ENCODE results near the gene PAPPA2.

PAPPA2 gene

DNA sequence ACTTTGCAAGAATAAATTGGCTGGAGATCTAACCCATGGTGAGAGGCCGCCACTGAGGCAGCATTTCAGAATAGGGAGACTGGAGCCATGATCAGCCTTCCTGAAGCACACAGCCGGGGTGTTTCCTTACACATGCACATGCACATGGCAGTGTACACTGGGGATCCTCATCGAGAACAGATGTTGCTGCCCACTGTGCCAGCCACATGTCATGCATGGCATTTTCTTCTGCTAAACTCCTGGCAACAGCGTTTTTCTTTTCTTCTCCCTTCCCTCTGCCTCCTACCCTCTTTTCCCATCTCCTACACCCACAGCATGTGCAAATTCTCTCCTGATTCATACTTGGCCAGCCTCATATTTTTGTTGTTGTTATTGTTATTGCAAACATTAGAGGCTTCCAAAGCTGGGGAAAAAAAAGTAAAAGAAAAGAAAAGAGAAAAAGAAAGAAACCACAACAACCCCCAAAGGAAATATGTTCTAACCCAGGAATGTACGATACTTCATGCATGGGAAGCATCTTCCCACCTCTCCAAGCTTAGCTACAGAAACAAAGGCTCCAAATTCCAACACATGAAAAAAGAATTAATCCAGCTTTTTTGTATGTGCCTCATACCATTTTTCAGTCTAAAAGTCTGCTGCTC lies 357.5 kb downstream of the PAPPA2 start (continued):
- TF ChIP-seq ZNF785 (tag by site-specific recombination; IDR thresholded peaks at IDR 0.05) (no peak), ZNF624 (tag by site-specific recombination; IDR thresholded peaks at IDR 0.05) (no peak), ZBTB1 (tag by site-specific recombination; IDR thresholded peaks at IDR 0.05) (no peak), HOXC10 (CRISPR knock-in tag; IDR thresholded peaks at IDR 0.05) (no peak), ZNF791 (tag by site-specific recombination; IDR thresholded peaks at IDR 0.05) (no peak)
- TF ChIP-seq, protein P1, sequence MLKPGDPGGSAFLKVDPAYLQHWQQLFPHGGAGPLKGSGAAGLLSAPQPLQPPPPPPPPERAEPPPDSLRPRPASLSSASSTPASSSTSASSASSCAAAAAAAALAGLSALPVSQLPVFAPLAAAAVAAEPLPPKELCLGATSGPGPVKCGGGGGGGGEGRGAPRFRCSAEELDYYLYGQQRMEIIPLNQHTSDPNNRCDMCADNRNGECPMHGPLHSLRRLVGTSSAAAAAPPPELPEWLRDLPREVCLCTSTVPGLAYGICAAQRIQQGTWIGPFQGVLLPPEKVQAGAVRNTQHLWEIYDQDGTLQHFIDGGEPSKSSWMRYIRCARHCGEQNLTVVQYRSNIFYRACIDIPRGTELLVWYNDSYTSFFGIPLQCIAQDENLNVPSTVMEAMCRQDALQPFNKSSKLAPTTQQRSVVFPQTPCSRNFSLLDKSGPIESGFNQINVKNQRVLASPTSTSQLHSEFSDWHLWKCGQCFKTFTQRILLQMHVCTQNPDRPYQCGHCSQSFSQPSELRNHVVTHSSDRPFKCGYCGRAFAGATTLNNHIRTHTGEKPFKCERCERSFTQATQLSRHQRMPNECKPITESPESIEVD (tag by site-specific recombination; IDR thresholded peaks at IDR 0.05) = no peak
- TF ChIP-seq, protein P2, sequence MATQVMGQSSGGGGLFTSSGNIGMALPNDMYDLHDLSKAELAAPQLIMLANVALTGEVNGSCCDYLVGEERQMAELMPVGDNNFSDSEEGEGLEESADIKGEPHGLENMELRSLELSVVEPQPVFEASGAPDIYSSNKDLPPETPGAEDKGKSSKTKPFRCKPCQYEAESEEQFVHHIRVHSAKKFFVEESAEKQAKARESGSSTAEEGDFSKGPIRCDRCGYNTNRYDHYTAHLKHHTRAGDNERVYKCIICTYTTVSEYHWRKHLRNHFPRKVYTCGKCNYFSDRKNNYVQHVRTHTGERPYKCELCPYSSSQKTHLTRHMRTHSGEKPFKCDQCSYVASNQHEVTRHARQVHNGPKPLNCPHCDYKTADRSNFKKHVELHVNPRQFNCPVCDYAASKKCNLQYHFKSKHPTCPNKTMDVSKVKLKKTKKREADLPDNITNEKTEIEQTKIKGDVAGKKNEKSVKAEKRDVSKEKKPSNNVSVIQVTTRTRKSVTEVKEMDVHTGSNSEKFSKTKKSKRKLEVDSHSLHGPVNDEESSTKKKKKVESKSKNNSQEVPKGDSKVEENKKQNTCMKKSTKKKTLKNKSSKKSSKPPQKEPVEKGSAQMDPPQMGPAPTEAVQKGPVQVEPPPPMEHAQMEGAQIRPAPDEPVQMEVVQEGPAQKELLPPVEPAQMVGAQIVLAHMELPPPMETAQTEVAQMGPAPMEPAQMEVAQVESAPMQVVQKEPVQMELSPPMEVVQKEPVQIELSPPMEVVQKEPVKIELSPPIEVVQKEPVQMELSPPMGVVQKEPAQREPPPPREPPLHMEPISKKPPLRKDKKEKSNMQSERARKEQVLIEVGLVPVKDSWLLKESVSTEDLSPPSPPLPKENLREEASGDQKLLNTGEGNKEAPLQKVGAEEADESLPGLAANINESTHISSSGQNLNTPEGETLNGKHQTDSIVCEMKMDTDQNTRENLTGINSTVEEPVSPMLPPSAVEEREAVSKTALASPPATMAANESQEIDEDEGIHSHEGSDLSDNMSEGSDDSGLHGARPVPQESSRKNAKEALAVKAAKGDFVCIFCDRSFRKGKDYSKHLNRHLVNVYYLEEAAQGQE (tag by site-specific recombination; IDR thresholded peaks at IDR 0.05) = no peak
- TF ChIP-seq, protein P3, sequence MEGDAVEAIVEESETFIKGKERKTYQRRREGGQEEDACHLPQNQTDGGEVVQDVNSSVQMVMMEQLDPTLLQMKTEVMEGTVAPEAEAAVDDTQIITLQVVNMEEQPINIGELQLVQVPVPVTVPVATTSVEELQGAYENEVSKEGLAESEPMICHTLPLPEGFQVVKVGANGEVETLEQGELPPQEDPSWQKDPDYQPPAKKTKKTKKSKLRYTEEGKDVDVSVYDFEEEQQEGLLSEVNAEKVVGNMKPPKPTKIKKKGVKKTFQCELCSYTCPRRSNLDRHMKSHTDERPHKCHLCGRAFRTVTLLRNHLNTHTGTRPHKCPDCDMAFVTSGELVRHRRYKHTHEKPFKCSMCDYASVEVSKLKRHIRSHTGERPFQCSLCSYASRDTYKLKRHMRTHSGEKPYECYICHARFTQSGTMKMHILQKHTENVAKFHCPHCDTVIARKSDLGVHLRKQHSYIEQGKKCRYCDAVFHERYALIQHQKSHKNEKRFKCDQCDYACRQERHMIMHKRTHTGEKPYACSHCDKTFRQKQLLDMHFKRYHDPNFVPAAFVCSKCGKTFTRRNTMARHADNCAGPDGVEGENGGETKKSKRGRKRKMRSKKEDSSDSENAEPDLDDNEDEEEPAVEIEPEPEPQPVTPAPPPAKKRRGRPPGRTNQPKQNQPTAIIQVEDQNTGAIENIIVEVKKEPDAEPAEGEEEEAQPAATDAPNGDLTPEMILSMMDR (tag by site-specific recombination; IDR thresholded peaks at IDR 0.05) = no peak

DNA sequence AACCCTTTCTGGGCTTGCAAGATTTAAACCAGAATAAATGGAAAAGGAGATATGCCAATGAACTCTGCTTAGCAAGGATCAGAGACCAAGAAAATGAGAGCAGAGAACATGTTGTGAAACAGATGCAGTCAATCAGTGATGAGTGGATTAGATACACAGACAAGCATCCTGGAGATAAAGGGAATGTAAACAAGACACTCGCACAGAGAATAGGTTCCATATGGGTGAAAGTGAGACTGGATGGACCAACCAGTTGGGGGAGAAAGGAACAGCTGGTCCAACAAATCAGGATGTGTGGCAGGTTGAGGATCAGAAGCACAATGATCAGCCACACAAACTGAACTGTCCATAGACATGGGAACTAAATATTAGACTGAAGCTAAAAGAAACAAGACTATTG lies 363.3 kb downstream of the PAPPA2 start:
- ChIA-PET POLR2A (no interaction called here), CTCF (interaction anchor here (0.7 to 0.9 kb wide), 2 partner anchors 69 to 266 kb away, joined by 3 to 4 read pairs; no protein-coding TSS in a partner anchor)
- no peak overlapping the region for H3K4me3 ChIP-seq (ENCODE audit: low read depth, low read length)
- H3K9me3 ChIP-seq (ENCODE audit: control insufficient read depth, insufficient read depth, low read depth, low read length) = no peaks in the 10 kb centered on the region
- no peaks in the 10 kb centered on the region for H3K36me3 ChIP-seq (ENCODE audit: control insufficient read depth in 2 of 2, insufficient read depth in 1 of 2, low read length in 2 of 2)
- H3K27ac ChIP-seq (ENCODE audit: extremely low read depth, low read depth, low read length) = no peak overlapping the region
- no peaks in the 10 kb centered on the region for H3K4me1 ChIP-seq (ENCODE audit: control insufficient read depth, insufficient read depth, low read length)
- TF ChIP-seq, protein P4, sequence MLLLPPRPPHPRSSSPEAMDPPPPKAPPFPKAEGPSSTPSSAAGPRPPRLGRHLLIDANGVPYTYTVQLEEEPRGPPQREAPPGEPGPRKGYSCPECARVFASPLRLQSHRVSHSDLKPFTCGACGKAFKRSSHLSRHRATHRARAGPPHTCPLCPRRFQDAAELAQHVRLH (tag by site-specific recombination; IDR thresholded peaks at IDR 0.05) = no peak
- TF ChIP-seq MZF1 (tag by site-specific recombination; IDR thresholded peaks at IDR 0.05; ENCODE audit: borderline replicate concordance) (no peak), ZNF529 (tag by site-specific recombination; IDR thresholded peaks at IDR 0.05; ENCODE audit: insufficient replicate concordance) (no peak)

DNA sequence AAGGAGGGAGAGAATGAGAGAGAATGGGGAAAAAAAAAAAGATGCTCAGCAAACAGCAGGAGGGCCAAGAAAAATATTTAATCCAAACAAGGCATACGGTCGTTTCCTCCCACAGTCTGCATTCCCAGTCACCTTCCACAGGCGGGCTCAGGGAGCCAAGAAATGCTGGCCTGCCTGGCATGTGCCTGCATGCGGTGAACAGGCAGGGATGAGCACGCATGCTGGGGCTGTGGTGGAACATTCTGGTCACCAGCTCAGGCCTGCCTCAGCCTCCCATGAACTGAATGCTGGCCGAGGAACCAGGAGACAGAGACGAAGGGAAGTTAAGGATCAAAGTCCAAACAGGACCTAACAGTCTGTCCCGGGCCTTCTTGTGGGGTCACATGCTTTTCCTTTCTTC lies 366.3 kb downstream of the PAPPA2 start:
- CTCF ChIA-PET = interaction anchor here (0.7 to 1.0 kb wide), 2 partner anchors 29 to 269 kb away, joined by 4 read pairs; no protein-coding TSS in a partner anchor
- POLR2A ChIA-PET = no interaction called here
- Histone ChIP-seq H3K4me3 (ENCODE audit: low read depth, low read length) (no peak overlapping the region), H3K27ac (ENCODE audit: extremely low read depth, low read depth, low read length) (no peak overlapping the region), H3K36me3 (ENCODE audit: control insufficient read depth in 2 of 2, insufficient read depth in 1 of 2, low read length in 2 of 2) (no peaks in the 10 kb centered on the region), H3K4me1 (ENCODE audit: control insufficient read depth, insufficient read depth, low read length) (no peaks in the 10 kb centered on the region), H3K9me3 (ENCODE audit: control insufficient read depth, insufficient read depth, low read depth, low read length) (no peaks in the 10 kb centered on the region)
- TF ChIP-seq ZNF843 (tag by site-specific recombination; IDR thresholded peaks at IDR 0.05) (no peak), ZNF510 (tag by site-specific recombination; IDR thresholded peaks at IDR 0.05; ENCODE audit: insufficient replicate concordance) (no peak), ZNF423 (tag by site-specific recombination; IDR thresholded peaks at IDR 0.05) (no peak), ZFP3 (tag by site-specific recombination; IDR thresholded peaks at IDR 0.05; ENCODE audit: low read depth) (no peak), ZNF501 (tag by site-specific recombination; IDR thresholded peaks at IDR 0.05) (no peak), ZNF248 (tag by site-specific recombination; IDR thresholded peaks at IDR 0.05) (no peak)
- TF ChIP-seq, protein P5, sequence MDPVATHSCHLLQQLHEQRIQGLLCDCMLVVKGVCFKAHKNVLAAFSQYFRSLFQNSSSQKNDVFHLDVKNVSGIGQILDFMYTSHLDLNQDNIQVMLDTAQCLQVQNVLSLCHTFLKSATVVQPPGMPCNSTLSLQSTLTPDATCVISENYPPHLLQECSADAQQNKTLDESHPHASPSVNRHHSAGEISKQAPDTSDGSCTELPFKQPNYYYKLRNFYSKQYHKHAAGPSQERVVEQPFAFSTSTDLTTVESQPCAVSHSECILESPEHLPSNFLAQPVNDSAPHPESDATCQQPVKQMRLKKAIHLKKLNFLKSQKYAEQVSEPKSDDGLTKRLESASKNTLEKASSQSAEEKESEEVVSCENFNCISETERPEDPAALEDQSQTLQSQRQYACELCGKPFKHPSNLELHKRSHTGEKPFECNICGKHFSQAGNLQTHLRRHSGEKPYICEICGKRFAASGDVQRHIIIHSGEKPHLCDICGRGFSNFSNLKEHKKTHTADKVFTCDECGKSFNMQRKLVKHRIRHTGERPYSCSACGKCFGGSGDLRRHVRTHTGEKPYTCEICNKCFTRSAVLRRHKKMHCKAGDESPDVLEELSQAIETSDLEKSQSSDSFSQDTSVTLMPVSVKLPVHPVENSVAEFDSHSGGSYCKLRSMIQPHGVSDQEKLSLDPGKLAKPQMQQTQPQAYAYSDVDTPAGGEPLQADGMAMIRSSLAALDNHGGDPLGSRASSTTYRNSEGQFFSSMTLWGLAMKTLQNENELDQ (tag by site-specific recombination; IDR thresholded peaks at IDR 0.05; ENCODE audit: low read depth) = no peak
